Measurements from ENCODE around the gene PFN2.
"Not testable (repeated sequence)": the region's sequence is repeated elsewhere in the genome, so short reads cannot be mapped to it uniquely, and the experiment has no call there.

The PFN2 gene

GRCh38 chr3:149990423-149990948 is 19.8 kb upstream of the PFN2 start:
- Histone ChIP-seq H3K9me3 (ENCODE audit: control insufficient read depth in 1 of 2, low read length in 2 of 2) (peaks cover 2 to 8% of the 10 kb centered on the region in 2 donors), H3K27ac (ENCODE audit: low read depth, low read length) (no peak overlapping the region), H3K4me3 (ENCODE audit: low read depth in 1 of 2, low read length in 2 of 2) (no peak overlapping the region), H3K27me3 (ENCODE audit: control insufficient read depth in 1 of 2, insufficient read depth in 2 of 2, low read length in 2 of 2) (no peaks in the 10 kb centered on the region), H3K36me3 (ENCODE audit: control insufficient read depth in 1 of 2, insufficient read depth in 2 of 2, low read length in 2 of 2) (no peaks in the 10 kb centered on the region), H3K9ac (ENCODE audit: low read depth in 1 of 2, low read length in 2 of 2) (no peak overlapping the region), H3K4me1 (ENCODE audit: control insufficient read depth in 1 of 2, insufficient read depth in 2 of 2, low read length in 2 of 2) (no peaks in the 10 kb centered on the region)

GRCh38 chr3:149989307-149989706 is 18.6 kb upstream of the PFN2 start:
- Histone ChIP-seq H3K27ac (ENCODE audit: low read depth, low read length) (no peak overlapping the region), H3K4me3 (ENCODE audit: low read depth in 1 of 2, low read length in 2 of 2) (no peak overlapping the region), H3K27me3 (ENCODE audit: control insufficient read depth in 1 of 2, insufficient read depth in 2 of 2, low read length in 2 of 2) (no peaks in the 10 kb centered on the region)

GRCh38 chr3:149983628-149984027 is 12.9 kb upstream of the PFN2 start:
- no peak overlapping the region for H3K4me3 ChIP-seq (ENCODE audit: low read depth in 1 of 2, low read length in 2 of 2)
- H3K4me1 ChIP-seq (ENCODE audit: control insufficient read depth in 1 of 2, insufficient read depth in 2 of 2, low read length in 2 of 2) = no peaks in the 10 kb centered on the region
- no peaks in the 10 kb centered on the region for H3K36me3 ChIP-seq (ENCODE audit: control insufficient read depth in 1 of 2, insufficient read depth in 2 of 2, low read length in 2 of 2)
- no peak overlapping the region for H3K27ac ChIP-seq (ENCODE audit: low read depth, low read length)
- H3K9ac ChIP-seq (ENCODE audit: low read depth in 1 of 2, low read length in 2 of 2) = no peak overlapping the region
- no peaks in the 10 kb centered on the region for H3K27me3 ChIP-seq (ENCODE audit: control insufficient read depth in 1 of 2, insufficient read depth in 2 of 2, low read length in 2 of 2)
- no peaks in the 10 kb centered on the region for H3K9me3 ChIP-seq (ENCODE audit: control insufficient read depth in 1 of 2, low read length in 2 of 2)

More at GRCh38 chr3:149989307-149989706, 18.6 kb upstream of the PFN2 start:
- Histone ChIP-seq H3K4me1 (ENCODE audit: control insufficient read depth in 1 of 2, insufficient read depth in 2 of 2, low read length in 2 of 2) (no peaks in the 10 kb centered on the region), H3K36me3 (ENCODE audit: control insufficient read depth in 1 of 2, insufficient read depth in 2 of 2, low read length in 2 of 2) (no peaks in the 10 kb centered on the region), H3K9ac (ENCODE audit: low read depth in 1 of 2, low read length in 2 of 2) (no peak overlapping the region), H3K9me3 (ENCODE audit: control insufficient read depth in 1 of 2, low read length in 2 of 2) (no peaks in the 10 kb centered on the region)

GRCh38 chr3:149983053-149983452 is 12.4 kb upstream of the PFN2 start:
- not testable (repeated sequence) for H3K9ac ChIP-seq (ENCODE audit: low read depth in 1 of 2, low read length in 2 of 2); H3K4me3 ChIP-seq (ENCODE audit: low read depth in 1 of 2, low read length in 2 of 2); H3K4me1 ChIP-seq (ENCODE audit: control insufficient read depth in 1 of 2, insufficient read depth in 2 of 2, low read length in 2 of 2); H3K27me3 ChIP-seq (ENCODE audit: control insufficient read depth in 1 of 2, insufficient read depth in 2 of 2, low read length in 2 of 2); H3K27ac ChIP-seq (ENCODE audit: low read depth, low read length); H3K9me3 ChIP-seq (ENCODE audit: control insufficient read depth in 1 of 2, low read length in 2 of 2); H3K36me3 ChIP-seq (ENCODE audit: control insufficient read depth in 1 of 2, insufficient read depth in 2 of 2, low read length in 2 of 2)

- not testable (repeated sequence) for H3K4me1 ChIP-seq (ENCODE audit: control insufficient read depth in 1 of 2, insufficient read depth in 2 of 2, low read length in 2 of 2); H3K27me3 ChIP-seq (ENCODE audit: control insufficient read depth in 1 of 2, insufficient read depth in 2 of 2, low read length in 2 of 2); H3K4me3 ChIP-seq (ENCODE audit: low read depth in 1 of 2, low read length in 2 of 2); H3K9ac ChIP-seq (ENCODE audit: low read depth in 1 of 2, low read length in 2 of 2); H3K27ac ChIP-seq (ENCODE audit: low read depth, low read length); H3K36me3 ChIP-seq (ENCODE audit: control insufficient read depth in 1 of 2, insufficient read depth in 2 of 2, low read length in 2 of 2); H3K9me3 ChIP-seq (ENCODE audit: control insufficient read depth in 1 of 2, low read length in 2 of 2)
These were observed 11.3 kb upstream of the PFN2 start for GRCh38 chr3:149981979-149982378.

GRCh38 chr3:149977386-149977785 is 6.7 kb upstream of the PFN2 start:
- H3K27ac ChIP-seq (ENCODE audit: low read depth, low read length) = no peak overlapping the region
- no peaks in the 10 kb centered on the region for H3K4me1 ChIP-seq (ENCODE audit: control insufficient read depth in 1 of 2, insufficient read depth in 2 of 2, low read length in 2 of 2)
- peaks cover 0 to under 1% of the 10 kb centered on the region in 2 donors for H3K27me3 ChIP-seq (ENCODE audit: control insufficient read depth in 1 of 2, insufficient read depth in 2 of 2, low read length in 2 of 2)
- H3K36me3 ChIP-seq (ENCODE audit: control insufficient read depth in 1 of 2, insufficient read depth in 2 of 2, low read length in 2 of 2) = no peaks in the 10 kb centered on the region
- H3K4me3 ChIP-seq (ENCODE audit: low read depth in 1 of 2, low read length in 2 of 2) = no peak overlapping the region
- H3K9ac ChIP-seq (ENCODE audit: low read depth in 1 of 2, low read length in 2 of 2) = no peak overlapping the region
- no peaks in the 10 kb centered on the region for H3K9me3 ChIP-seq (ENCODE audit: control insufficient read depth in 1 of 2, low read length in 2 of 2)

- Histone ChIP-seq H3K4me3 (ENCODE audit: low read depth in 1 of 2, low read length in 2 of 2) (no peak overlapping the region), H3K9ac (ENCODE audit: low read depth in 1 of 2, low read length in 2 of 2) (no peak overlapping the region), H3K36me3 (ENCODE audit: control insufficient read depth in 1 of 2, insufficient read depth in 2 of 2, low read length in 2 of 2) (no peaks in the 10 kb centered on the region), H3K27ac (ENCODE audit: low read depth, low read length) (no peak overlapping the region), H3K9me3 (ENCODE audit: control insufficient read depth in 1 of 2, low read length in 2 of 2) (no peaks in the 10 kb centered on the region), H3K27me3 (ENCODE audit: control insufficient read depth in 1 of 2, insufficient read depth in 2 of 2, low read length in 2 of 2) (peaks cover 6 to 12% of the 10 kb centered on the region in 2 donors), H3K4me1 (ENCODE audit: control insufficient read depth in 1 of 2, insufficient read depth in 2 of 2, low read length in 2 of 2) (peaks cover 4 to 7% of the 10 kb centered on the region in 2 donors)
These were observed 5.2 kb upstream of the PFN2 start for GRCh38 chr3:149975919-149976318.

- H3K4me3 ChIP-seq (ENCODE audit: low read depth in 1 of 2, low read length in 2 of 2) = peak overlapping the region; percentile 71 to 76
- H3K9me3 ChIP-seq (ENCODE audit: control insufficient read depth in 1 of 2, low read length in 2 of 2) = no peaks in the 10 kb centered on the region
- peaks cover 4 to 7% of the 10 kb centered on the region in 2 donors for H3K4me1 ChIP-seq (ENCODE audit: control insufficient read depth in 1 of 2, insufficient read depth in 2 of 2, low read length in 2 of 2)
- no peak overlapping the region for H3K27ac ChIP-seq (ENCODE audit: low read depth, low read length)
- H3K9ac ChIP-seq (ENCODE audit: low read depth in 1 of 2, low read length in 2 of 2) = peak overlapping the region; percentile 10
- no peaks in the 10 kb centered on the region for H3K36me3 ChIP-seq (ENCODE audit: control insufficient read depth in 1 of 2, insufficient read depth in 2 of 2, low read length in 2 of 2)
- peaks cover 6 to 12% of the 10 kb centered on the region in 2 donors for H3K27me3 ChIP-seq (ENCODE audit: control insufficient read depth in 1 of 2, insufficient read depth in 2 of 2, low read length in 2 of 2)
These were observed 844 bp upstream of the PFN2 start for GRCh38 chr3:149971403-149972075.

GRCh38 chr3:149969940-149970715 is 567 bp downstream of the PFN2 start:
- Histone ChIP-seq H3K27me3 (ENCODE audit: control insufficient read depth in 1 of 2, insufficient read depth in 2 of 2, low read length in 2 of 2) (peaks cover 6 to 12% of the 10 kb centered on the region in 2 donors), H3K9me3 (ENCODE audit: control insufficient read depth in 1 of 2, low read length in 2 of 2) (no peaks in the 10 kb centered on the region), H3K4me3 (ENCODE audit: low read depth in 1 of 2, low read length in 2 of 2) (peak overlapping the region; percentile 71 to 76), H3K9ac (ENCODE audit: low read depth in 1 of 2, low read length in 2 of 2) (peak overlapping the region; percentile 0 to 9), H3K4me1 (ENCODE audit: control insufficient read depth in 1 of 2, insufficient read depth in 2 of 2, low read length in 2 of 2) (peaks cover 4 to 7% of the 10 kb centered on the region in 2 donors), H3K27ac (ENCODE audit: low read depth, low read length) (peak overlapping the region; percentile 55), H3K36me3 (ENCODE audit: control insufficient read depth in 1 of 2, insufficient read depth in 2 of 2, low read length in 2 of 2) (peaks cover 0 to 4% of the 10 kb centered on the region in 2 donors)

All from duodenal mucosa (tissue), 2 donors.